ENCODE results near the gene GCDH. TPM values are rescaled to one million over a fixed set of nuclear protein-coding genes. Genes with fewer than 3 reads are reported as not detected.
"Not testable (repeated sequence)": the region's sequence is repeated elsewhere in the genome, so short reads cannot be mapped to it uniquely, and the experiment has no call there.

The GCDH gene
- polyA plus RNA-seq, result 10 to 100 TPM; 14.3 to 21.0 TPM

GRCh38 chr19:12890787-12891552 is at the start of gene GCDH:
Gene GCDH, plus strand, starts transcription at chr19:12891160. Its CDS starts 145 bp downstream, at chr19:12891305.
- Histone ChIP-seq H3K36me3 (ENCODE audit: control insufficient read depth in 2 of 2, insufficient read depth in 2 of 2, low read length in 1 of 2) (peaks cover 0 to 11% of the 10 kb centered on the region in 2 donors), H3K27me3 (ENCODE audit: control insufficient read depth in 1 of 2, insufficient read depth in 2 of 2, low read length in 2 of 2) (no peaks in the 10 kb centered on the region), H3K9me3 (ENCODE audit: control insufficient read depth in 2 of 2, insufficient read depth in 1 of 2, low read depth in 1 of 2, low read length in 1 of 2) (no peaks in the 10 kb centered on the region), H3K27ac (ENCODE audit: low read depth in 2 of 2, low read length in 1 of 2) (peak within 1 kb of the TSS; percentile 70 to 90), H3K4me3 (ENCODE audit: low read depth in 1 of 2, low read length in 2 of 2) (peak within 1 kb of the TSS; percentile 83 to 94), H3K4me1 (ENCODE audit: control insufficient read depth in 2 of 2, insufficient read depth in 2 of 2, low read length in 1 of 2) (peaks cover 2 to 11% of the 10 kb centered on the region in 2 donors)
- 0 to 1% methylated on average over 49 of the region's 49 CpGs for WGBS, 2 donors

DNA sequence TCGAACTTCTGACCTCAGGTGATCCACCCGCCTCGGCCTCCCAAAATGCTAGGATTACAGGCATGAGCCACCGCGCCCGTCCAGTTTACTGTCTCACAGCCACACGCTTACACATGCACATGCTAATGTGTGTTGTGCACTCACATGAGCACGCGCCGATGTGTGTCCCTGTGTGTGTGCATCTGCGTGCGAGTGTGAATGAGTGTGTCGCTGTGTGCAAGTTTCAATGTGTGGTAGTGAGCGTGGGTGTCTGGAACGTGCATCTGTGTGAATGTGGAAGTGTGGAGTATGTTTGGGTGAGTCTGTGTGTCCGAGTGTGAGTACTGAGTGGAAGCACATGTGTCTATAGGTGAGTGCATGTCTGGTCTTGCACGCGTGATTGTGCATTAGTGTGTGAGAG is 48.4 kb upstream of the GCDH start:
- H3K27ac ChIP-seq (ENCODE audit: low read depth in 2 of 2, low read length in 1 of 2), result no peak overlapping the region
- H3K36me3 ChIP-seq (ENCODE audit: control insufficient read depth in 2 of 2, insufficient read depth in 2 of 2, low read length in 1 of 2), result no peaks in the 10 kb centered on the region
- peaks cover 0 to 7% of the 10 kb centered on the region in 2 donors for H3K27me3 ChIP-seq (ENCODE audit: control insufficient read depth in 1 of 2, insufficient read depth in 2 of 2, low read length in 2 of 2)
- WGBS, 2 donors, result 87 to 92% methylated on average over 18 of the region's 18 CpGs
- peaks cover 8 to 10% of the 10 kb centered on the region in 2 donors for H3K4me1 ChIP-seq (ENCODE audit: control insufficient read depth in 2 of 2, insufficient read depth in 2 of 2, low read length in 1 of 2)
- peaks cover 3 to 8% of the 10 kb centered on the region in 2 donors for H3K9me3 ChIP-seq (ENCODE audit: control insufficient read depth in 2 of 2, insufficient read depth in 1 of 2, low read depth in 1 of 2, low read length in 1 of 2)
- no peak overlapping the region for H3K4me3 ChIP-seq (ENCODE audit: low read depth in 1 of 2, low read length in 2 of 2)

DNA sequence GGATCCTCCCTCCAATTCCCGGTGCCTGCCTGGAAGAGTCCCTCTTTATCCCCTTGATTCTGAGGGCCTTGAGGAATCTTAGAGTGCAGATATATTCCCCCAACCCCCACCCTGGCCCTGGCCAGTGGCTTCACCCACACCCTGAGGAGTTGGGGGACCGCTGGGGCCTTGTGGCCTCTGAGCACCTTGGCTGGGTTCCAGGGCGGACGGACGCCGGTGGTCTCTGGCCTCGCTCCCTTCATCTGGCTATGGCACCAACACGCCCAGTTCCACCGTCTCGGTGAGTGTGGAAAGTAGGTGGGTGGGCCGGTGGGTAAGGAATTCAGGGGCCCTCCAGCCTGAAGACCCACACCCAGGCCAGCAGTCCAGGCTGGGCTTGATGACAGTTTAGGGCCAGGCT is 47.6 kb upstream of the GCDH start:
- no peaks in the 10 kb centered on the region for H3K36me3 ChIP-seq (ENCODE audit: control insufficient read depth in 2 of 2, insufficient read depth in 2 of 2, low read length in 1 of 2)
- peaks cover 8 to 12% of the 10 kb centered on the region in 2 donors for H3K4me1 ChIP-seq (ENCODE audit: control insufficient read depth in 2 of 2, insufficient read depth in 2 of 2, low read length in 1 of 2)
- H3K27ac ChIP-seq (ENCODE audit: low read depth in 2 of 2, low read length in 1 of 2), result no peak overlapping the region
- H3K4me3 ChIP-seq (ENCODE audit: low read depth in 1 of 2, low read length in 2 of 2), result no peak overlapping the region
- H3K9me3 ChIP-seq (ENCODE audit: control insufficient read depth in 2 of 2, insufficient read depth in 1 of 2, low read depth in 1 of 2, low read length in 1 of 2), result peaks cover 3 to 8% of the 10 kb centered on the region in 2 donors
- peaks cover 0 to 7% of the 10 kb centered on the region in 2 donors for H3K27me3 ChIP-seq (ENCODE audit: control insufficient read depth in 1 of 2, insufficient read depth in 2 of 2, low read length in 2 of 2)
- WGBS, 2 donors, result 82 to 85% methylated on average over 11 of the region's 11 CpGs

GRCh38 chr19:12843999-12844732 is 46.8 kb upstream of the GCDH start:
- Histone ChIP-seq H3K4me1 (ENCODE audit: control insufficient read depth in 2 of 2, insufficient read depth in 2 of 2, low read length in 1 of 2) (peaks cover 8% of the 10 kb centered on the region in 2 donors), H3K36me3 (ENCODE audit: control insufficient read depth in 2 of 2, insufficient read depth in 2 of 2, low read length in 1 of 2) (no peaks in the 10 kb centered on the region), H3K27me3 (ENCODE audit: control insufficient read depth in 1 of 2, insufficient read depth in 2 of 2, low read length in 2 of 2) (peaks cover 0 to 3% of the 10 kb centered on the region in 2 donors), H3K9me3 (ENCODE audit: control insufficient read depth in 2 of 2, insufficient read depth in 1 of 2, low read depth in 1 of 2, low read length in 1 of 2) (peaks cover 0 to 8% of the 10 kb centered on the region in 2 donors), H3K27ac (ENCODE audit: low read depth in 2 of 2, low read length in 1 of 2) (no peak overlapping the region), H3K4me3 (ENCODE audit: low read depth in 1 of 2, low read length in 2 of 2) (no peak overlapping the region)
- 76 to 78% methylated on average over 3 of the region's 3 CpGs for WGBS, 2 donors

- not testable (repeated sequence) for H3K4me1 ChIP-seq (ENCODE audit: control insufficient read depth in 2 of 2, insufficient read depth in 2 of 2, low read length in 1 of 2); H3K4me3 ChIP-seq (ENCODE audit: low read depth in 1 of 2, low read length in 2 of 2); H3K9me3 ChIP-seq (ENCODE audit: control insufficient read depth in 2 of 2, insufficient read depth in 1 of 2, low read depth in 1 of 2, low read length in 1 of 2); H3K27ac ChIP-seq (ENCODE audit: low read depth in 2 of 2, low read length in 1 of 2); H3K27me3 ChIP-seq (ENCODE audit: control insufficient read depth in 1 of 2, insufficient read depth in 2 of 2, low read length in 2 of 2); H3K36me3 ChIP-seq (ENCODE audit: control insufficient read depth in 2 of 2, insufficient read depth in 2 of 2, low read length in 1 of 2)
- WGBS, 2 donors, result 77 to 81% methylated on average over 7 of the region's 7 CpGs
These were observed 44.3 kb upstream of the GCDH start for GRCh38 chr19:12846613-12847012.

DNA sequence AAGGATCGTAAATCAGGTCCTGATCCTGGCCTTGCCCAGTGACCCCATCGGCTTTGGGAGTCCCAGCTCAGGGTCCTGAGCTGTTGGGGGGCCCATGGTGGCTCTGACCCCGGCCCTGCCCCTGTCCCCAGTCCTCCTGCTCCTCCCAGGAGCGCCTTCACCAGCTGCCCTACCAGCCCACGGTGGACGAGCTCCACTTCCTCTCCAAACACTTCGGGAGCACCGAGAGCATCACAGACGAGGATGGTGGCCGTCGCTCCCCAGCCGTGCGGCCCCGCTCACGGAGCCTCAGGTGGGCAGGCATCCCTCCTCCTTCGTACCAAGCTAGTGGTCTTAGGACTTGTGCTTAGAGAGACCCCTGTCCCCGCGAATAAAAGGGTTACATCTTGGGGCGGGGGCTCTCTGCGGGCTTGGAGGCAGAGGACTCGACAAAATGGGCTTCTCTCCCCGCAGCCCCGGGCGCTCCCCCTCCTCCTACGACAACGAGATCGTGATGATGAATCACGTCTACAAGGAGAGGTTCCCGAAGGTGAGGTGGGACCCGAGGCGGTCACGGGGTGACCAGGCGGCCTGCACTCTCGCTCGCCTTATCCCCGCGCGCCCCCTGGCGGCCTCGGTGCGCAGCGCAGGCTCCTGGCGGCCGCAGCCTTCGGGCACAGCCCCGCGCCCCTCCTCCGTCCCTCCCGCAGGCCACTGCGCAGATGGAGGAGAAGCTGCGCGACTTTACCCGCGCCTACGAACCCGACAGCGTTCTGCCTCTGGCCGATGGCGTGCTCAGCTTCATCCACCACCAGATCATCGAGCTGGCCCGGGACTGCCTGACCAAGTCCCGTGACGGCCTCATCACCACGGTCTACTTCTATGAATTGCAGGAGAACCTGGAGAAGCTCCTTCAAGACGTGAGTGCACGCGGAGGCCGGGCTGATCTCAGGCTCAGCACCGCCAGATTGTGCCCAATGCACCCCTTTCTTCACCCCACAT is 43.5 kb upstream of the GCDH start:
- H3K9me3 ChIP-seq (ENCODE audit: control insufficient read depth in 2 of 2, insufficient read depth in 1 of 2, low read depth in 1 of 2, low read length in 1 of 2), result no peaks in the 10 kb centered on the region
- H3K4me1 ChIP-seq (ENCODE audit: control insufficient read depth in 2 of 2, insufficient read depth in 2 of 2, low read length in 1 of 2), result peaks cover 2 to 3% of the 10 kb centered on the region in 2 donors
- 11 to 12% methylated on average over 66 to 69 of the region's 69 CpGs for WGBS, 2 donors
- H3K4me3 ChIP-seq (ENCODE audit: low read depth in 1 of 2, low read length in 2 of 2), result peak overlapping the region; percentile 6 to 30
- H3K27me3 ChIP-seq (ENCODE audit: control insufficient read depth in 1 of 2, insufficient read depth in 2 of 2, low read length in 2 of 2), result no peaks in the 10 kb centered on the region
- H3K27ac ChIP-seq (ENCODE audit: low read depth in 2 of 2, low read length in 1 of 2), result no peak overlapping the region
- no peaks in the 10 kb centered on the region for H3K36me3 ChIP-seq (ENCODE audit: control insufficient read depth in 2 of 2, insufficient read depth in 2 of 2, low read length in 1 of 2)

GRCh38 chr19:12856653-12857052 is 34.3 kb upstream of the GCDH start:
- 76 to 79% methylated on average over 1 of the region's 1 CpG for WGBS, 2 donors
- no peak overlapping the region for H3K27ac ChIP-seq (ENCODE audit: low read depth in 2 of 2, low read length in 1 of 2)
- no peaks in the 10 kb centered on the region for H3K4me1 ChIP-seq (ENCODE audit: control insufficient read depth in 2 of 2, insufficient read depth in 2 of 2, low read length in 1 of 2)
- H3K27me3 ChIP-seq (ENCODE audit: control insufficient read depth in 1 of 2, insufficient read depth in 2 of 2, low read length in 2 of 2), result peaks cover 0 to 2% of the 10 kb centered on the region in 2 donors
- peaks cover 0 to 4% of the 10 kb centered on the region in 2 donors for H3K9me3 ChIP-seq (ENCODE audit: control insufficient read depth in 2 of 2, insufficient read depth in 1 of 2, low read depth in 1 of 2, low read length in 1 of 2)
- H3K4me3 ChIP-seq (ENCODE audit: low read depth in 1 of 2, low read length in 2 of 2), result no peak overlapping the region
- H3K36me3 ChIP-seq (ENCODE audit: control insufficient read depth in 2 of 2, insufficient read depth in 2 of 2, low read length in 1 of 2), result no peaks in the 10 kb centered on the region

DNA sequence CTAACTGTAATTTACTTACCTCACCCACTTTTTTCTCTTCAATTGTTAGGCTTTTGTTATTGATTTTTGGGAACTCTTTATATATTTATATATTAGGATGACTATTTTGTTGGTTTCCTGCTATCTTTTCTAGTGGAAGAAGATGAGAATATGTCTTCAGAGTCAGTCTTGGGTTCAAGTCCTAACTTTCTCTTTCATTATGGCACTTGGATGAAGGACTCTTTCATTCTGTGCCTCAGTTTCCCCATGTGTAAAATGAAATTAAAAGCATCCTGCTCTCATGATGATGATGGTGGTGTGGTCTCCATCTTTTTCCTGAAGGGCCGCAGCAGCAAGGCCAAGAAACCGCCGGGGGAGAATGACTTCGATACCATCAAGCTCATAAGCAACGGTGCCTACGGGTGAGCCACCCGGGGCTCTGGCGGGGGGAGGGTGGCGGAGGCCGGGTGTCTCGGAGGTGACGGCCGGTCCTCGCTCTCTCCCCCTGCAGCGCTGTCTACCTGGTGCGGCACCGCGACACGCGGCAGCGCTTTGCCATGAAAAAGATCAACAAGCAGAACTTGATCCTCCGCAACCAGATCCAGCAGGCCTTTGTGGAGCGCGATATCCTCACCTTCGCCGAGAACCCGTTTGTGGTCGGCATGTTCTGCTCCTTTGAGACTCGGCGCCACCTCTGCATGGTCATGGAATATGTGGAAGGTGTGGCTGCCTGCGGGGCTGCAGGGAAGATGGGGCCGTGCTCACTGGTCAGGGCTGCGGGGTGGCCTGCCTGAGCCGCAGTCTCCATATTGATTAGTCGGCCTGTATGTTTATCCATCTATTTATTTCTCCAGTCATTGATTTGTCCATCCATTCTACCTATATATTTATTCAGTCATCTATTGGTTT is 32.7 kb upstream of the GCDH start:
- peaks cover 0 to 4% of the 10 kb centered on the region in 2 donors for H3K9me3 ChIP-seq (ENCODE audit: control insufficient read depth in 2 of 2, insufficient read depth in 1 of 2, low read depth in 1 of 2, low read length in 1 of 2)
- no peak overlapping the region for H3K27ac ChIP-seq (ENCODE audit: low read depth in 2 of 2, low read length in 1 of 2)
- H3K27me3 ChIP-seq (ENCODE audit: control insufficient read depth in 1 of 2, insufficient read depth in 2 of 2, low read length in 2 of 2), result peaks cover 0 to 2% of the 10 kb centered on the region in 2 donors
- H3K36me3 ChIP-seq (ENCODE audit: control insufficient read depth in 2 of 2, insufficient read depth in 2 of 2, low read length in 1 of 2), result no peaks in the 10 kb centered on the region
- no peaks in the 10 kb centered on the region for H3K4me1 ChIP-seq (ENCODE audit: control insufficient read depth in 2 of 2, insufficient read depth in 2 of 2, low read length in 1 of 2)
- no peak overlapping the region for H3K4me3 ChIP-seq (ENCODE audit: low read depth in 1 of 2, low read length in 2 of 2)
- 94 to 95% methylated on average over 35 of the region's 35 CpGs for WGBS, 2 donors
